Astrocyte (in vitro differentiated cells and primary cell): ENCODE measurements around the gene AFF3. TPM values are rescaled to one million over a fixed set of nuclear protein-coding genes. Genes with fewer than 3 reads are reported as not detected.

Experiments used
- DNase-seq: peaks from one replicate; pipeline ENCODE4 v3.0.0-alpha.2; 2010; ENCODE audit warnings: low read depth
- FAIRE-seq: peaks from 2 replicates; lab custom pipeline; 2011; peaks lifted over from hg19 to GRCh38; lab: Jason Lieb, UNC
- H2AFZ ChIP-seq: 2 replicates; pipeline ENCODE4 v1.6.0; 2012; ENCODE audit warnings: low read depth, low read length, inconsistent platforms
- H3K27ac ChIP-seq: 2 replicates; pipeline ENCODE4 v1.5.1; 2011; ENCODE audit warnings: low read depth, low read length, inconsistent platforms
- H3K27me3 ChIP-seq: 2 replicates; pipeline ENCODE4 v1.6.0; 2011; ENCODE audit warnings: low read length, inconsistent platforms; ENCODE audit not compliant: insufficient read depth
- H3K36me3 ChIP-seq: 2 replicates; pipeline ENCODE4 v1.5.1; 2011; ENCODE audit warnings: low read length, inconsistent platforms; ENCODE audit not compliant: insufficient read depth
- H3K4me1 ChIP-seq: 2 replicates; pipeline ENCODE4 v1.5.1; 2011; ENCODE audit warnings: low read length, inconsistent platforms; ENCODE audit not compliant: insufficient read depth
- H3K4me2 ChIP-seq: 2 replicates; pipeline ENCODE4 v1.6.0; 2012; ENCODE audit warnings: low read length, inconsistent platforms
- H3K4me3 ChIP-seq: 2 replicates; pipeline ENCODE4 v1.5.1; 2011; ENCODE audit warnings: low read depth, mild to moderate bottlenecking, low read length, inconsistent platforms; ENCODE audit not compliant: insufficient read depth
- H3K79me2 ChIP-seq: 2 replicates; pipeline ENCODE4 v1.6.0; 2012; ENCODE audit warnings: mild to moderate bottlenecking, low read length, inconsistent platforms; ENCODE audit not compliant: insufficient read depth
- H3K9ac ChIP-seq: 2 replicates; pipeline ENCODE4 v1.6.0; 2012; ENCODE audit warnings: mild to moderate bottlenecking, low read length, inconsistent platforms
- H3K9me3 ChIP-seq: 2 replicates; pipeline ENCODE4 v1.5.1; 2012; ENCODE audit warnings: low read depth, mild to moderate bottlenecking, low read length, inconsistent platforms; ENCODE audit not compliant: insufficient read depth
- H4K20me1 ChIP-seq: 2 replicates; pipeline ENCODE4 v1.6.0; 2012; ENCODE audit warnings: low read length, inconsistent platforms; ENCODE audit not compliant: insufficient read depth
- H3K27ac Mint-ChIP-seq: one replicate; pipeline ENCODE4 v1.8.0; 2021; ENCODE audit warnings: mild to moderate bottlenecking, mixed read lengths; ENCODE audit not compliant: unreplicated experiment
- H3K27me3 Mint-ChIP-seq: one replicate; pipeline ENCODE4 v1.8.0; 2021; ENCODE audit warnings: low read depth, mixed read lengths; ENCODE audit not compliant: unreplicated experiment
- H3K36me3 Mint-ChIP-seq: one replicate; pipeline ENCODE4 v1.8.0; 2021; ENCODE audit warnings: low read depth, mixed read lengths; ENCODE audit not compliant: unreplicated experiment
- H3K4me1 Mint-ChIP-seq: one replicate; pipeline ENCODE4 v1.8.0; 2021; ENCODE audit warnings: low read depth, mixed read lengths; ENCODE audit not compliant: unreplicated experiment
- H3K4me3 Mint-ChIP-seq: one replicate; pipeline ENCODE4 v1.8.0; 2021; ENCODE audit warnings: mild to moderate bottlenecking, moderate library complexity, mixed read lengths; ENCODE audit not compliant: unreplicated experiment
- H3K9me3 Mint-ChIP-seq: one replicate; pipeline ENCODE4 v1.8.0; 2021; ENCODE audit warnings: mild to moderate bottlenecking, mixed read lengths; ENCODE audit not compliant: unreplicated experiment
- EZH2 ChIP-seq: IDR thresholded peaks from 2 replicates; pipeline ENCODE4 v1.6.1; 2012; ENCODE audit warnings: mild to moderate bottlenecking, low read length, inconsistent platforms; ENCODE audit not compliant: insufficient read depth
- total RNA-seq: library from RNA; stranded (reverse); gene quantifications from 2 replicates; pipeline ENCODE4 v1.2.1, GENCODE V29; 2021
- TF ChIP-seq, protein P1 (sequence below): IDR thresholded peaks from 2 replicates; pipeline ENCODE4 v1.5.1; 2011; ENCODE audit warnings: low read depth, mild to moderate bottlenecking, inconsistent platforms, low read length, moderate library complexity; ENCODE audit not compliant: insufficient read depth

Gene AFF3
- total RNA-seq, 1 donor from 2014 or later: 14.7 TPM

DNA sequence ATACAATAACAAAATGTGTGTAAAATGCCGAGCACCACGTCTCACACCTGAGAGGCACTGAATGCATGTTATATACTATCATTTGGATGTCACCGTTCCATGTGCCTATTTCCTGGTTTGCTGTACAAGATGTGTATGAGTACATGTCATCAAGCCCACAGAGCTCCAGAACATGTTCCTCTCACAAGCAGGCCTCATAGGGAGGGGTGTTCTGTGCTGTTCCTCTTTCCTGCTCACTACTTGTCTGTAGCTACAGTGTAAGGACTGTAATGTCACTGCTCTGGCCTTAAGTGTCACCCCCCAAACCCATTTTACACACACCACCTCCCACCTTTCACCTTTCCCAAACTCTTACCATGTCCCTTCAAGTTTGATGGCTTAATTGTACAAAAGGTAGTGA, 1.8 kb downstream of the AFF3 start:
- H3K4me3 ChIP-seq: no peak overlapping the region
- peaks cover 16% of the 10 kb centered on the region for H3K27me3 Mint-ChIP-seq
- no peaks in the 10 kb centered on the region for H3K27me3 ChIP-seq
- no peak overlapping the region for H3K4me2 ChIP-seq
- H3K4me3 Mint-ChIP-seq: no peak overlapping the region
- H3K4me1 ChIP-seq: no peaks in the 10 kb centered on the region
- FAIRE-seq (no peak), DNase-seq (no peak)
- no peaks in the 10 kb centered on the region for H3K9me3 ChIP-seq
- H3K36me3 ChIP-seq: no peaks in the 10 kb centered on the region
- peaks cover 3% of the 10 kb centered on the region for H3K4me1 Mint-ChIP-seq
- H3K27ac ChIP-seq: no peak overlapping the region
- H3K36me3 Mint-ChIP-seq: no peaks in the 10 kb centered on the region
- no peak overlapping the region for H3K27ac Mint-ChIP-seq
- H2AFZ ChIP-seq: no peak overlapping the region
- no peaks in the 10 kb centered on the region for H3K79me2 ChIP-seq
- no peaks in the 10 kb centered on the region for H4K20me1 ChIP-seq
- H3K9ac ChIP-seq: no peak overlapping the region
- H3K9me3 Mint-ChIP-seq: peaks cover 2% of the 10 kb centered on the region
- TF ChIP-seq, protein P1, sequence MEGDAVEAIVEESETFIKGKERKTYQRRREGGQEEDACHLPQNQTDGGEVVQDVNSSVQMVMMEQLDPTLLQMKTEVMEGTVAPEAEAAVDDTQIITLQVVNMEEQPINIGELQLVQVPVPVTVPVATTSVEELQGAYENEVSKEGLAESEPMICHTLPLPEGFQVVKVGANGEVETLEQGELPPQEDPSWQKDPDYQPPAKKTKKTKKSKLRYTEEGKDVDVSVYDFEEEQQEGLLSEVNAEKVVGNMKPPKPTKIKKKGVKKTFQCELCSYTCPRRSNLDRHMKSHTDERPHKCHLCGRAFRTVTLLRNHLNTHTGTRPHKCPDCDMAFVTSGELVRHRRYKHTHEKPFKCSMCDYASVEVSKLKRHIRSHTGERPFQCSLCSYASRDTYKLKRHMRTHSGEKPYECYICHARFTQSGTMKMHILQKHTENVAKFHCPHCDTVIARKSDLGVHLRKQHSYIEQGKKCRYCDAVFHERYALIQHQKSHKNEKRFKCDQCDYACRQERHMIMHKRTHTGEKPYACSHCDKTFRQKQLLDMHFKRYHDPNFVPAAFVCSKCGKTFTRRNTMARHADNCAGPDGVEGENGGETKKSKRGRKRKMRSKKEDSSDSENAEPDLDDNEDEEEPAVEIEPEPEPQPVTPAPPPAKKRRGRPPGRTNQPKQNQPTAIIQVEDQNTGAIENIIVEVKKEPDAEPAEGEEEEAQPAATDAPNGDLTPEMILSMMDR: no peak
- no peak for TF ChIP-seq EZH2

DNA sequence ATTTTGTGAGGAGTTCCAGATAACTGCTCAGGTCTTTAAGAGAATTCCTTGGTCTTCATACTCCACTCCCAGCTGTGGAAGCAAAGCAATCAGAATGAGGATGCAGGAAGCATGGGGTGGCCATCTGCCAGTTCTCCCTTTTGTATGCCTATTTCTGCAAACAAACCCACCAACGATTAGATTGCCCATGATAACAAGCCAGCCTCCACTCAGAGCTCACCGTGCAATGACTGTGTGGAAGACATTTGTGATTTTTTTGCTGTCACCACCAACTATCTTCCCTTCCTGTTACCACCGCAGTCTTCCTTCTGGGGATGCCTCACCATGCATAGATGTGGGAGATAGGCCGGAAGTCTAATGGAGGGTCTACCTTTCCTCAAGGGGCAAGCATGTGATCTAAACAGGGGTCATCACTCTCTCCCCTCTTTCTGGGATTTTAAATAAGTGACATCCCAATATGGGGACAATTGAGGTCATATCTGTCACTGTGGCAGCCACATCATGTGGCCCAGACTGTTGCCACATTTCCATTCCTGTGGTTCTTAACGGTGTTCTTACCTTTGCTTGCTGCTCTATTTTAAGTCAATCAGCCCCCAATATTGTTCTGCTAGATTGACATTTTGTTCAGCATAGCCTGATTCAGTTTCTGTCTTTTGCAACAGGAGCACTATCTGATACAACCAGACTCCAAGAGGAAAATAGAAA, 4.4 kb downstream of the AFF3 start:
- Histone ChIP-seq H4K20me1 (no peaks in the 10 kb centered on the region), H3K4me1 (no peaks in the 10 kb centered on the region), H2AFZ (no peak overlapping the region), H3K27me3 (no peaks in the 10 kb centered on the region), H3K27ac (no peak overlapping the region), H3K79me2 (no peaks in the 10 kb centered on the region), H3K9me3 (no peaks in the 10 kb centered on the region), H3K4me2 (no peak overlapping the region), H3K4me3 (no peak overlapping the region), H3K9ac (no peak overlapping the region), H3K36me3 (no peaks in the 10 kb centered on the region)
- Mint-ChIP-seq H3K27ac (no peak overlapping the region), H3K4me3 (no peak overlapping the region), H3K27me3 (peaks cover 1% of the 10 kb centered on the region), H3K36me3 (no peaks in the 10 kb centered on the region), H3K9me3 (peaks cover 2% of the 10 kb centered on the region), H3K4me1 (peaks cover 3% of the 10 kb centered on the region)
- FAIRE-seq: no peak
- no peak for DNase-seq
- no peak for TF ChIP-seq EZH2
- TF ChIP-seq, protein P1: no peak

DNA sequence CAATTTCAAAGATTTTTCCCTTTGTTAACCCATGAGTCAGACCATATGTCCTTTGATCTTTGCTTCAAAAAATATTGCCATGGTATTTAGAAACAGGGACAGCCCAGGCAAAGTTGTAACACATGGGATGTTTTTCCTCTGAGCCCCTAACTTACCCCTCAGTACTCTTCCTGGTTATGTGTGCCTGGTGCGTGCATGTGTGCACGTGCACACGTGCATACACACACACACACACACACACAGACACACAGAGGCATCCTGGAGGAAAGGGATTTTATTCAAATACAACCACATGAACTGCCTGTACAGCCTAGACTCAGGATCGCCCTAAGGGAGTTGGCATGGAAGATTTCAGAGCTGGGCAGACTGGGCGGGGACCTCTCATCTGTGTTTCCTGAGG, 5.1 kb downstream of the AFF3 start:
- no peak overlapping the region for H3K4me3 Mint-ChIP-seq
- Histone ChIP-seq H3K4me1 (no peaks in the 10 kb centered on the region), H3K4me3 (no peak overlapping the region), H3K79me2 (no peaks in the 10 kb centered on the region), H3K9ac (no peak overlapping the region), H4K20me1 (no peaks in the 10 kb centered on the region), H3K27ac (no peak overlapping the region), H3K4me2 (no peak overlapping the region), H3K9me3 (no peaks in the 10 kb centered on the region), H3K27me3 (no peaks in the 10 kb centered on the region), H2AFZ (no peak overlapping the region), H3K36me3 (no peaks in the 10 kb centered on the region)
- no peaks in the 10 kb centered on the region for H3K9me3 Mint-ChIP-seq
- no peaks in the 10 kb centered on the region for H3K36me3 Mint-ChIP-seq
- FAIRE-seq (no peak), DNase-seq (no peak)
- H3K27ac Mint-ChIP-seq: no peak overlapping the region
- peaks cover 1% of the 10 kb centered on the region for H3K27me3 Mint-ChIP-seq
- TF ChIP-seq, protein P1: no peak
- no peak for TF ChIP-seq EZH2
- peaks cover 3% of the 10 kb centered on the region for H3K4me1 Mint-ChIP-seq
